Subcutaneous adipose tissue (tissue), 4 donors: ENCODE data around the gene SMCO1. TPM values are rescaled to one million over a fixed set of nuclear protein-coding genes. Genes with fewer than 3 reads are reported as not detected.

Experiments used
- total RNA-seq, 4 donors: library from RNA; depleted of rRNA; stranded (reverse); fragments of >200 nt; gene quantifications; one replicate each; pipeline ENCODE4 v1.1.0, GENCODE V29; 2016
- TF ChIP-seq, protein P1 (sequence below): fragments of 450-650 bp; IDR thresholded peaks from one replicate; pipeline ENCODE4 v1.5.1; 2016; ENCODE audit warnings: low read depth, mild to moderate bottlenecking, control low read depth, antibody characterized with exemption, moderate library complexity

Gene SMCO1
- total RNA-seq, 4 donors from 2014 or later: not detected

DNA sequence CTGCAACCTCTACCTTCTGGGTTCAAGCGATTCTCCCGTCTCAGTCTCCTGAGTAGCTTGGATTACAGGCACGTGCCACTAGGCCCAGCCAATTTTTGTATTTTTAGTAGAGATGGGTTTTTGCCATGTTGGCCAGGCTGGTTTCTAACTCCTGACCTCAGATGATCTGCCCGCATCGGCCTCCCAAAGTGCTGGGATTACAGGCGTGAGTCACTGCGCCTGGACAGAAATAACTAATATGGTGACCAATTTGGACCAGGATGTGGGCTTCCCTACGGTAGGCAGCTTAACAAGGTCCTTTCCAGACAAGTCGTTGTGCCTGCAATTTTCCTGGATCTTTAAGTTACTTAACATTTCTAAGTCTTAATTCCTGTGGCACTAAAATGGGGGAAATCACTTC is 38.4 kb upstream of the SMCO1 start:
- TF ChIP-seq, protein P1, sequence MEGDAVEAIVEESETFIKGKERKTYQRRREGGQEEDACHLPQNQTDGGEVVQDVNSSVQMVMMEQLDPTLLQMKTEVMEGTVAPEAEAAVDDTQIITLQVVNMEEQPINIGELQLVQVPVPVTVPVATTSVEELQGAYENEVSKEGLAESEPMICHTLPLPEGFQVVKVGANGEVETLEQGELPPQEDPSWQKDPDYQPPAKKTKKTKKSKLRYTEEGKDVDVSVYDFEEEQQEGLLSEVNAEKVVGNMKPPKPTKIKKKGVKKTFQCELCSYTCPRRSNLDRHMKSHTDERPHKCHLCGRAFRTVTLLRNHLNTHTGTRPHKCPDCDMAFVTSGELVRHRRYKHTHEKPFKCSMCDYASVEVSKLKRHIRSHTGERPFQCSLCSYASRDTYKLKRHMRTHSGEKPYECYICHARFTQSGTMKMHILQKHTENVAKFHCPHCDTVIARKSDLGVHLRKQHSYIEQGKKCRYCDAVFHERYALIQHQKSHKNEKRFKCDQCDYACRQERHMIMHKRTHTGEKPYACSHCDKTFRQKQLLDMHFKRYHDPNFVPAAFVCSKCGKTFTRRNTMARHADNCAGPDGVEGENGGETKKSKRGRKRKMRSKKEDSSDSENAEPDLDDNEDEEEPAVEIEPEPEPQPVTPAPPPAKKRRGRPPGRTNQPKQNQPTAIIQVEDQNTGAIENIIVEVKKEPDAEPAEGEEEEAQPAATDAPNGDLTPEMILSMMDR: no peak

DNA sequence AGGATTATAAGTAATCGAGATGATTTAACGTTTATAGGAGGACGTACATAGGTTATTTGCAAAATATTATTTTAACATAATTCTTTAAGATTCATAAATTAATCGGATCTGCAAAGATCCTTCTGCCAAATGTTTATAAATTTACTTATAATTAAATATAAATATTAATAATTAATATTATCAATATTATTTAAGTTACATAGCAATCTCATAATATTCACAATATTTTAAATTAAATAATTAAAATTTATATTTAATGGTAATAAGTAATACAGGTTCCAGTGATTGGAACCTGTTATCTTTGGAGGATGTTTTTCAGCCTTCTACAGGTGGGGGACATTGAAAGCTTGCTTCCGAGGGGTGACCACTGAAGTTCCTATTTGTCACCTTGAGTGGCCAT is 37.1 kb upstream of the SMCO1 start:
- TF ChIP-seq, protein P1: no peak

DNA sequence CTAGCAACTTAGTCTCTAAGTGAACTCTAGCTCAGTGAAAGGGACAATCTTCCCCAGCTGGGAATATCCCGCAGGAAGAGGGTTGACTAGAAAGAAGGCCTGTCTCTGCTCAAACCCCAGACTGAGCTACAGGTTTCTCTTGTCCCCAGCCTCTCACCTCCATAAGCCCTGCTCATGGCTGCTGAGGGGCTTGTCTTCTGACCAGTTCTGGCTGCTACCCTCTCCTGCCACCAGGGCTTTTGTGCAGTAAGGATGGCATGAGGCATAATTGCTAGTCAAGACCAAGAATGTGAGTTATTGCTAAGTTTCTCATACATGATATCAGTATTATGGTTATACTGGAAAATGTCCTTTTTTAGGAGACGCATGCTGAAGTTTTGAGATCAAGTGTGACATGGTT is 31.9 kb upstream of the SMCO1 start:
- TF ChIP-seq, protein P1: no peak

DNA sequence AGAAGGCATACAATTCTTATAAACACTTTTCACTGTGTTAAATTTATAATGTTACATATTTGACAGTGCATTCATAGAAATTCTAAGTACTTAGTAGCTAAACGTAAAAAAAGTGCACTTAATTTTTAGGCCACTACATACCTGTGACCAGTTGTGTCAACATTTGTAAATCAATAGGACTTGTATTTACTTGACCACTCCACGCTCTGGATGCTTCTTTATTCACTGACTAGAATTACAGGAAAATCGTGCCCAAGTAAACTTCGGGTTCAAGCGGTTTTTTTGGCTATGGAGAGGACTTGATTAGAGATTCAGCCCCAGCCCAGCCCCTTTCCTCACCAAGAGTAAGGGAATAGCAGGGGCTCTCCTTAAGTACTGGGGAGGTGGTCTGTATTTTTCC is 31.4 kb upstream of the SMCO1 start:
- TF ChIP-seq, protein P1: no peak

DNA sequence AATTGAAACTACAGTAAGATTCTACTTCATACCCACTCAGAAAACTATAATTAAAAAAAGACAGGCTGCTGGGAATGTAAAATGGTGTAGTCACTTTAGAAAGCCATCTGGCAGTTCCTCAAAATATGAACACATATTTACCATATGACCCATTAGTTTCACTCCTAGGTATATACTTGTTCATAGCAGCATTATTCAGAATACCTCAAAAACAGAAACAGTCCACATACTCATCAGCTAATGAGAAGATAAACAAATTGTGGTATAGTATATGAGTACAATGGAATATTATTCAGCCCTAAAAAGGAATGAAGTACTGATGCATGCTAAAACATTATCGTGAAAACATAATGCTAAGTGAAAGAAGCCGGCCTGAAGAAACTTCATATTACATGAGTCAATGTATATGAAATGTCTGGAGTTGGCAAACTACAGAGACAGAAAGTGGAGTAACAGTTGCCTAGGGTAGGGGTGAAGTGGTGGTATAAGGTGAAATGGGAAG is 29.4 kb upstream of the SMCO1 start:
- TF ChIP-seq, protein P1: no peak

DNA sequence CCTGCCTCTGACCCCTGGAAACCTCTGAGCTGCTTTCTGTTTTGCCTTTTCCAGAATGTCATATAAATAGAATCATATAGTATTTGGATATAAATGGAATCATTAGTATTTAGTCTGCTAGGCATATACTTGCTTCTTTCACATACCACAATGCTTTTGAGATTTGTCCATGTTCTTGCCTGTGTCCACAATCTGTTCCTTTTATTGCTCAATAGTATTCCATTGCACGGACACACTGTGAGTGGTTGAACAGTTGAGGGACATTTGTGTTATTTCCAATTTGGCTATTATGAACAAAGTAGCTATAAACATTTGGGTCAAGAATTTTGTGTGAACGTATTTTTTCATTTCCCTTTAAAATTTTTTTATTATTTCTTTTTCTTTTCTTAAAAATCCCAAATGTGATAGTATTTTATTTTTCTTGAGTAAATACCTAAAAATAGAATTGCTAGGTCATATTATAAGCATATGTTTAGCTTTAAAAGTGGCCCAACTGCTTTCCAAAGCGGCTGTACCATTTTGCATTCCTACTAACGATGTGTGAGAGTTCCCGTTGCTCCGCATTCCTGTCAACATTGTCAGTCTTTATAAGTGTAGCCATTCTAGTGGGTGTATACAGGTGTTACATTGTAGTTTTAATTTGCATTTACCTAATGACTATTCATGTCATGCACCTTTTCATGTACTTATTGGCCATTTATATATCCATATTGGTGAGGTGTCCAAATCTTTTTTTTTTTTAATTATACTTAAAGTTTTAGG is 26.7 kb upstream of the SMCO1 start:
- TF ChIP-seq, protein P1: no peak

DNA sequence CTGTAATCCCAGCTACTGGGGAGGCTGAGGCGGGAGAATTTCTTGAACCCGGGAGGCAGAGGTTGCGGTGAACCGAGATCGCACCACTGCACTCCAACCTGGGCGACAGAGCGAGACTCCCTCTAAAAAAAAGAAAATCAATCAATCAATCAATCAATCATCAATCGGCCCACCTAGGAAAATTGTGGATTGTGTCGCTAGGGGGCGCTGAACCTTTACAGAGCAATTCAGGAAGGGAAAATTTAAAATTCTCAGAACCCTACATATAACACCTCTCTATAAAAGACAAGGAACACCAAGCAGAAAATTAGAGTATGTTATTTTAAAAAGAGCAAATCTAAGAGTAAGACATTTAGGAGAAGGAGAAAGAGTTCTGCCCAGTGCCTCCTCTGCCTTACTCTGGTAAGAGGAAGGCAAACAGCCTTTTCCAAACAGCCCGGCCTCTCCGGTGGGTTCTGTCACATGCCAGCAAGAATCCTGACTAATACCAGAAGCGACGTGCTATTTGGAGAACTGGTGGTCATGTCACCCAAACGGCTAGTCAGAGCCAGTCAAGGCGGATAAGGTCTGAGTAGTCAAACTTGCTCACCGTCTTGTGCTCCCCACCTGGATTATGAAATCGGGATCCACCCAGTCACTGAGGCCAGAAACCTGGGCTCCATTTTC is 22.3 kb upstream of the SMCO1 start:
- TF ChIP-seq, protein P1: no peak
